GM21723 (cell line): Measurements from ENCODE around the gene NATD1.
A peak's percentile ranks its signal among the peaks of the same experiment; 100 is the strongest.

ENCODE experiments used
- ATAC-seq: cut with Tn5 transposase; IDR thresholded peaks from one replicate; pipeline ENCODE4 v1.9.1; 2021; ENCODE audit warnings: mild to moderate bottlenecking, moderate library complexity; ENCODE audit not compliant: unreplicated experiment

The NATD1 gene

DNA sequence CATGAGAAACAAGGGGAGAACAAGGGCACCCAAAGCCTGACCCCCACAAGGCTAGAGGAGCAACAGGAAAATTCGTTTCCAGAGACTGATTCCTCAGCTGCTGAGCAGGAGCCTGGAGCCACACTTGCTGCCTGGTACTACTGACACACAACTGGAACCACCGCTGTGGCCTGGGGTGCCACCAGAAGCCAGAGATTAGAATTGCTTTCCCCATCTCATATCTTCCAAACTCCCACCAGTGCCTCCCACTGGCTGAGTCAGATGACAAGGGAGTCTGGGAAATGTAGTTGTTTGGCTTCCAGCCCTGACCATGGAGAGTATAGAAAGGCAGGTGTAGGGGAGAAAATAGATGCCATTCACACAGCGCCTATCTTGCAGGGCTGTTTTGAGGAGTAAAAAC, 35.1 kb downstream of the NATD1 start:
- ATAC-seq = no peak

DNA sequence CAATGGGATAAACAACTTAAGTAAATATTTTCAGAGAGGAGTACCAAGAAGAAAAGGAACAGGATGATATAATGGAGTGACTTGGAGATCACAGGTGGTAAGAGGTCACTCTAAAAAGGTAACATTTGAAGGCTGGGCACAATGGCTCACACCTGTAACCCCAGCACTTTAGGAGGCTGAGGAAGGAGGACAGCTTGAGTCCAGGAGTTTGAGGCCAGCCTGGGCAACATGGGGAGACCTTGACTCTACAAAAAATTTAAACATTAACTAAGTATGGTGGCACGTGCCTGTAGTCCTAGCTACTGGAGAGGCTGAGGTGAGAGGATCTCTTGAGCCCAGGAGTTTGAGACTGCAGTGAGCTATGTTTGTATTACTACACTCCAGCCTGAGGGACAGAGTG, 35.9 kb downstream of the NATD1 start:
- no peak for ATAC-seq

DNA sequence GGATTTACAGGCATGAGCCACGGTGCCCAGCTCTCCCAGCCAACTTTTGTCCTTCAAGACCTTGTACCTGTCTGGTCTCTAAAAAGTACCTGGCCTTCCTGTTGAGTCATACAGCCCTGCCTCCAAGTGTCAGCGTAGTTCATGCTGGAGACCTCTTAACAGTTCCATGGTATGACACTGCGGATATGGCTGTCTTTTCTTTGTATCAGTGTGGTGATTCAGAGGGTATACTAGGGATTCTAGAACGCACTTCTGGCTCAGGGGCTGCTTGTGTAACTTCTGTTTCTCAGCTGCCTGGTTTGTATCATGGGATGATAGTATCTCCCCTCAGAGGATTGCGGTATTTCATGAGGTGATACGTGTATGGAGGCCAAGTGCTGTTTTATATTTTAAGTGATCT, 37.3 kb downstream of the NATD1 start:
- ATAC-seq = no peak

DNA sequence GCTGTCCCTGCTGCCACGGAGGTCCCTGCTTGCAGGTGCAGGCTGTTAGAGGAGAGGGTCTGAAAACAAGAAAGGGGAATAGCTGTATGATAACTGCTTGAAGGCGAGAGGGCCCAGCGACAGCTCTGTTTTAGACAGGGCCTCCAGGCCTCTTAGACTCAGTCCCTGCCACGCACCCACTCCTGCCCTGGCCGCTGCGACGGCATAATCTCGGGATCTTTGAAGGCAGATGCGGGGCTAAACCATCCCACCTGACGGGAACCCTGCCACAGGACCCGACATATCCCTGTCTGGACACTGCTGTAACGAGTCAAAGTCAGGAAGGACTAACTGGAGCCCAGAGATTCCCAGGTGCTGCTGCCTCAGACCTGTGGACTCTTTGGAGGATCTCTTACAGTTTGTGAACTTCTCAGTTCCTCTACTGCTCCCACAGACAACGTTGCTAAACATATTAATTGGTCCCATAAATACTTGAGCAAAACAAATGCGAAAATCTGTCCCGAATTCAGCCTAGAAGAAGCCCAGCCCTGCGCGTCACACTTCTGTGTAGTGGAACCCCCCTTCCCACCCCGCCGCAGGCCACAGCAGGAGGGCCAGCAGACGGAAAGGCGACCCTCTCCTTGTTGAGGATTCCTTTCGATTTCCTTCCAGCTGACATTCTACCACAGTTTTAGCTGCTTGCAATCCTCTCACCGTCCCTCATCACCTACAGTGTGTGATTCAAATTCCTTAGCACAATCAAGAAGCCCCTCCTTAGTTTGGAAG, 38.3 kb downstream of the NATD1 start:
- peak; percentile 20 for ATAC-seq

DNA sequence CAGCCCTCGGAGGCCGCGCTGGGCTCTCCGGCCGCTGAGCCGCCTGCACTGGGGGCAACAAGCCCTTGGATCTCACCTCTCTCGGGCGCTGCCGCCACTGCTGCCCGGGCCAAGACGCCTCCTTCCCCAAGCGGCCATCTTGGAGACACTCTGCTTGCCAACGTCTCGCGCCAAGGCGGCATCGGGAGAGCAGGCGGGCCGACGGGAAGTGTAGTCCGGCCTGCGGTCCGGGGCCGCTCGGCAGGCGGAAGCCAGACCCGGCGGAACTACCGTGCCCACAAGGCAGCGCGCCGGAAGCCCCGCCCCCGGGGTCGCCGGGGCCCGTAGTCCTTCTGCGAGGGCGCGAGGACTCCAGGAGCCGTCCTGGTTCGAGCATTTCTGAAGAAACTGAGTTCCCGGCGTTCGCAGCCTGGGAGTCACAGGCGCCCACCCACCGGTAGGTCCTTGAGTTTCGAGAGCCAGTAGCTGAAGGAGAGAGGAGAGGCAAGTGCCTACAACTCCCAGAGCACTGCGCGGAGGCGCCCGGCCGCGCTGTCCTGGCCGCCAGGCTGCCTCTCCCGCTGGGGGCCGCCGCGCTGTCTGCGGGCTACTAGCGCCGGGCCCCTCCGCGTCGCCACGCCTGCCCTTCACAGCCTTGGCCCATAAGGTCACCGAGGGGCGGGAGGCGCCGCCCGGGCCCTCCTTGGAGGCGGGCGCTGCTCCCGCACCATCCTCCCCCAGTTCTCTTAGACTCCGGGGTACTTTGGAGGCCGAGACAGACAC, 39.0 kb downstream of the NATD1 start, which contains the start of gene TMEM11:
TMEM11 (minus strand) TSS at position 147 of the 762 bp plus-strand sequence; CDS start at position 138, 9 bp downstream.
- peak; percentile 89 for ATAC-seq

DNA sequence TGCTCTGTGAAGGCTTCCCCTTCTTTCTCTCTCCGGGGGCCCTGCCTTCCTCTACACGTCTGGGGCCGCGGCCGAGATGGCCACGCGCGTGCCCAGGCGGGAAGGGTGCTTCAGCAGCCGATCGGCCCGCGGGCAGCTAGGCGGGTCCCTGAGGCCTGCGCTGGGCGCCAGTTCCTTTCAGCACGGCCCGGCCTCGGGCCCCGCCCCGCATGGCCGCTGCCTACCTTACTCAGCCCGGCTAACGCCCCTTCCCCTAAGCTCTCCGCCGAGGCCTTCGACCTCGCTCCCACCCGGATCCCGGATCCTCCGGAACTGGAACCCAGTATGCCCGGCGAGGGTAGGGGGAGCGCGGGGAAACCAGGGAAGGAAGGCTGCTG, 39.6 kb downstream of the NATD1 start:
- ATAC-seq = peak; percentile 17

DNA sequence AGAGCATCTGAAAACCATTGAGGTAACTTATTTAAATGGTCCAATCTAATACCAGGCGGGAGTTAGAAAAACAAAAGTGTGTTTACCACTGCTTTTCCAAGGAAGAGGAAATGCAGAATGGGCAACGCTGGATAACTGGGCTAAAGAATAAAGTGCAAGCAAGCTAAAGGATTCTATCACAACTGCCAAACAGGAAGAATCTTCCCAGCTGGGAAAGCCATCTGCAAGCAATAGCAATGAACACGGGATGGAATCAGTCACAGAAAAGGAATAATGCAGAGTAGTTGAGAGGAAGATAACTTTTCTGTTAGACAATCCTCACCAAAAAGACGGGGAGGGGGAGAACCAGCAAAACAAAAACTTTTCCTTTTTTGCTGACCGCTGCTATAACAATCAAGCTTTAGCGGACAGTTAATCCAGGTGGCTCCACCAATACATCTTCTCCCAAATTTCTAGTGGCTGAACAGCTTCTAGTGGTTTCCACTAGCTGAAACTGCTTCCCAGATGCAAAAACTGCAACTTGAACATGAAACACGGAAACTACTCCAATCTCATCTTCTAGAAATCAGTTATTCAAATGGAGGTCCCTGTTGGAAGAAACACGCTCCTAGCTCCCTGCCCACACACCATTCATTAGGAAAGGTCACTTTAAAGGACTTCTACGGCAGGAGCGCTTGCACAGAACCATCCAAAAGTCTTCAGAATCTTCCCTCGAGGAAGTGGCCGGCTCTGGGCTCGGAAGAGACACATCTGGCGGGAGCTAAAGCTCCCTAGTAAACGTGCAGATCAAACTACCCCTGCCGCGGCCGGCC, 40.2 kb downstream of the NATD1 start:
- ATAC-seq = no peak

DNA sequence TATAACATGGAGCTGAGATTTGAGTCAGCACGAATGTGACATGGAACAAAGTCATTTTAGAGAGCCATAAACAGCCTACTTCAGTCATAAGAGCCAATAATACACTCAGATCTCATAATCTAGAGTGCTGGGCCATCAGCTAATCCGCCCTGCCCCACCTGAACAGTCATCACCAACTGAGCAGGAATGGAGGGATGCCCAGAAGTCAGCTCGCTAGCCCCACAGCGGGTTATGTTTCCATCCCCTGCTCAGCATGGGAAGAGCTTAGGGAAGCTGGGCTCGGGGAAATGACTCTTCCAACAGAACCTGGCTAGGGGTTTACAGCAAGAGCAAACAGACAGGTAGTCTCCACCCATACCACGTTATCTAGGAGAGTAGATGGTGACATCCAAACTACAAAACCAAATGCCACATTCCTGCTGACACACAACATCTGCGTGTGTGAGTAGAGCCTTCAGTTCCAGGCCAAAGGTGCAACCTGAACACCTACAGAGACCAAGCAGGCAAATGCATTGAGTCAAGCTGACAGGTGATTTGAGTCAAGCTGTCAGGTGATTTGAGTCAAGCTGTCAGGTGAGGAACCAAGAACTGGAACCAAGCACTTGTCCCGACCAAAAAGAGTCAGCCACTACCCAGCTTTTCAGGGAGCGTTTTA, 41.3 kb downstream of the NATD1 start:
- no peak for ATAC-seq

DNA sequence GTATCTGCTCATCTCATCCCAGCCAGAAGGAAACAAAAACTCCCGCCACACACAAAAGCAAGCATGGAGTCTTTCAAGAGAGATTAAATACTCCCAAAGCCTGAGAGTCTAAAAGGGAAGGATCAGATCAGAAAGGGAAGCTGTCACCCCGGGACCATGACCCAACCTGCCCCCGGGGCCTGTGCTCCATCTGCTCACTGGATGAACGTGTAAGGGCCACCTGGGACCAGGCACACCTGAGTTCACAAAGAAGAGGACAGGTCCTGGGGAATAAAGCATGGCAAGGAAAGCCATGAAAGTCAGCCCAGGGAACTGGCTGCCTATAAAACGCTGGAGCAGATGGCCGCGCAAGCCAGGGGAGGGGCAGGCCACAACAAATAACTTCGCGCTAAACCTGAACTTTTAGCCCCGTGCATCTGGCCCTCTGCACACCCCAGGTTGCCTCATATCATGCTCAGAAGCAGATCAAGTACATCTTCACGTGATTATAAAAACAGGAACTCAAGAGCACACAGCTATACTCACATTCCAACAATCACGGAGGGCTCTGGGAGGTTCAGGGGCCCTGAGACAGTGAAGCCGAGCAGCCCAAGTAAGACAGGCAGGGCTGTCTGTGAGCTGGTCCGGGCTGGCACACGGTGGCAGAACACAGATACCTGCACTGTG, 42.7 kb downstream of the NATD1 start:
- no peak for ATAC-seq

DNA sequence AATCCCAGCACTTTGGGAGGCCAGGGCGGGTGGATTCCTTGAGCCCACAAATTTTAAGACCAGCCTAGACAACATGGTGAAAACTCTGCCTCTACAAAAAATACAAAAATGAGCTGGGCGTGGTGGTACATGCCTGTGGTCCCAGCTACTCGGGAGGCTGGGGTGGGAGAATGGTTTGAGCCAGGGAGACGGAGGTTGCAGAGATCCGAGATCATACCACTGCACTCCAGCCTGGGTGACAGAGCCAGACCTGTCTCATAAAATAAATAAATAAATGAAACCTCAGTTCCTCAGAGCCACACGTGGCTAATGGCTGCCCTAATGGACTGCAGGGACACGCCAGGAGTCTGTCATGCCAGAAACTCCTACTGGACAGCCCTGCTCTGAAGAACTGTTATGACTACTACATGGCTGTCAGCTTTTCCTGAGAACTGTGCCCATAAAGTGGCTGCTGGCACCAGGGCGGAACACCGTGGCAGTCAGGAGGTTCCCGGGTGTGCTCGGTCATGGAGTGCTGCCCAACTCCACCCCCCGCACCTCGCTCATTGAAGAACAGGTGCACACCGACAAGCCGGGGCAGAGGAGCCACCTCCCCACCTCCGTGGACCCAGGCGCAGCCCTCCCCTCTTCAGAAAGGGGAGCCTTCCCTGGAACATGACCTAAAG, 43.6 kb downstream of the NATD1 start:
- ATAC-seq = no peak

DNA sequence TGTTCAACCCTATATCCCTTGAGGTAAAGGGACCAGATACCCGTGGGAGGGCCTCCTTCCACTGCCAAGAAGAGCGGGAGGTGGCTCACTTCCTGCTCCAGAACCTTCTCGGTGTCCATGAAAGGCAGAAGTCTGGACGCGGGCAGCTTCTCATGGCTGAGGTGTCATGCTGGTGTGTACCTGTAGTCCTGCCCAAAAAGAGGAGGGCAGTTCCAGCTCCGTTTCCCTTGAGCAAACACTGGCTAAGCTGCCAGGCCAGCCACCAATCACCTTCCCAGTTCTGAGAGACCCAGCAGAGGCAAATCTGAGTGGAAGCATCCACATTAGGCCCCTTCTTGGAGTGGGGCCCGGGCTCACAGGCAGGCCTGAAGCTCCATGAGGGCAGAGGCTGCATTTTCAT, 44.9 kb downstream of the NATD1 start:
- no peak for ATAC-seq

DNA sequence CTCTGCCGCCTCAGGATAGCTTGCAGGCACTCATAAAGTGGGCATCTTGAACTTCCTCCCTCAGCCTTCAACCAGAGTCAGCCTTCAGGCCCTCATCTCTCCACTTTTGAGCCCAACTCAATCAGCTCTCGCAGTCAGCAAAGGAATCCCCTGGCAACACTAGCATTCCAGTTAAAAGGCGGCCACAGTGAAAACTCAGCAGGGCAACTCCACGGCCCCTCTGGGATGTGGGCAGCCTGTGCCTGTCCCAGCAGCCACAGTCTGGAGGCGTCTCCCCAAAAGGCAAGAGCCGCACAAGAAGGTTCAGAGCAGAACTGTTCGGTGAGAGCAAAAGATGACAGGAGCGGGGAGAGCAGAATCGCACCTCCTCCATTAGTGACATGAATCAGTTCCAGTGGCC, 48.3 kb downstream of the NATD1 start:
- ATAC-seq = no peak

DNA sequence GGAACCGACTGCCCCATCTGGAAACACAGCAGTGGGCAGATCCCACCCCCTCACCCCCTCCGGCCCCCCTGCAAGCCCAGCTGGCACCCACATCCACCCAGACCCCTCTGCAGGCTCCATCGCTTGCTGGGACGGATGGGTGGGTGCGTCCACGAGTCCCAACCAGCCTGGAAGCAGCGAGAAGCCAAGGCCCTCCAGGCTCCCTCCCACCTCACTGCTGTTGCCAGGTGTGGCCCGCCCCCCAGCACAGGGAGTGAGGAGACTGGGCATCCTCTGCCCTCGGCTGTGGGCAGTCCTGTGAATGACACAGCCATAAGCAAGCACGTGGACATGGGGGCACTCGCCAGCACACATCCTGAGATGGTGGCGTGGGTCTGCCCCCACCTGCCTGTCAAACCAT, 50.7 kb downstream of the NATD1 start:
- no peak for ATAC-seq

DNA sequence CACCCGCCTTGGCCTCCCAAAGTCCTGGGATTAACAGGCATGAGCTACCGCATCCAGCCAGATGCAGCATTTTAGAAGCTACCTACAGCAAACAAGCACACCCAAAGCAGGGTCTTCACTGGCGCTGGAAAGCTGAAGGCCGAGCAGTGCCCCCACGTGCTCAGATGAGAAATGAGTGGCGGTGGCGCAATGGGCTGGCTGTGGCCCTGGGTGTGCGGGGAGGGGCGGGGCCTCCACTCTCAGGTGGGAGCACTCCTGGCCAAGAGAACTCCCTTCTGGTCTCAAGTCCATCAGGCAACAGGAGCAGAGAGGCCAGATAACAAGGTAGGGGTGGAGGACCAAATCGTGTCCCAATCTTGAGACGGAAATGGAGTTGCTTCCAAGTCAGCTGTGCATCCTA, 51.3 kb downstream of the NATD1 start:
- no peak for ATAC-seq

DNA sequence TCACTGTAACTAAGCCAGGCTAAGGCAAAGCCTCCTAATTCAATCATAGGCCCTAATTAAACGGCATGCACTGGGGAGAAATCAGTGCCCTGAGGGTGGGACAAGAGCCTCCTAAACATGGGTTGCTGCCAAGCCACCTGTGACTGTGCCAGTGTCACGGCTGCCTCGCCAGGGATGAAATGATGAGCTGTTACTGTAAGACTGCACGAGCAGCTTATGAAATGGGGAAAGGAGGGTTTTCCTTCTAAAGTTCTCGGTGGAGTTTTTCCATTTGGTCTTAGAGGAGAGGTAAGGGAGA, 52.0 kb downstream of the NATD1 start:
- ATAC-seq = no peak

DNA sequence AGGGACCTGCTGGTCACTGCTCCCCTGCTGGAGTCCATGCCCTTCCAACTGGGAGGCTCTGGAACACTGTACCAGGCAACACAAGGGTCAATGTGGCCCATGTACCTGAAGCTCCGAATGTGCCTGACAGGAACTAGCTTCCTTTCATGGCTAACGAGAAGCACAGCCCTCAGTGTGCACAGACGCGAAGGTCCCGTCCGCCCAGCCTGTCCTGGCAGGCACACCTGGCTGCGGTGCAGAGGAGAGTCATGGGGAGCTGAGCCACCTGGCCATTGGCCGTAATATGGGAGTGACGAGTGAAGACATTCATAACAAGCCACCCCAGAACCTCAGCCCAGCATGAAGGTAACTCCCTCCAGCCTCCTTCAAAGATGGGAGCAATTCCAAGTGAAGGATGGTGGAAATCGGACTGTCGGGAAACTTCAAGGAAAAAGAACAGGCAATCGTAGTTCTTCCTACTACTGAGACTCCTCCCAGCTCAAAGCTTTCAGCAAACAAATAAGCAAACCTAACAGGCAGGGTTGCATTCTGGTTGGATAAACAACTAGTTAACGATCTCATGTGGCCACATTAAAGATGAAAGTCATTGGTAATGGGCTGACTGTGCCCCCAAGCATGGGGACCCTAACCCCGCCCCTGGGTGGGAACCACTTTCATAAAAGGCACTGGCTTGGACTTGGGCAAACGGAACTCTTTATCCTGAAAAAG, 52.5 kb downstream of the NATD1 start:
- no peak for ATAC-seq

DNA sequence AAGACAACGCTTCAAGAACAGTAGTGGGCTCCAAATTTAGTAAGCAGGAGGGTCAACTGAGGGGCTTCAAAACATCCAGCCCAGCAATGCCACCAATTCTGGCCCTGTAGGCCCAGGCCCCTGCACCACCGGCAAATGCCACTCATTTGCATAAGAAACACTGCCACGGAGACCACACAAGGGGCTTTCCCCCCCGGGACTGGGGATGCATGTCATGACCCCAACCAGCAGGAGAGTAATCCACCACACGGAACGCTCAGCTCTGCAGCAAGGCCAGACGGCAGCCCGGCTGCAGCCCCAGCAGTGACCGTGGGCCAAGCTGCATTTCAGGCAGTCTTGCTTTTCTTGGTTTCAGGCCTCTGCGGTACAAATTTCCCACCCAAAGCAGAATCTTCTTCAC, 53.4 kb downstream of the NATD1 start:
- no peak for ATAC-seq

DNA sequence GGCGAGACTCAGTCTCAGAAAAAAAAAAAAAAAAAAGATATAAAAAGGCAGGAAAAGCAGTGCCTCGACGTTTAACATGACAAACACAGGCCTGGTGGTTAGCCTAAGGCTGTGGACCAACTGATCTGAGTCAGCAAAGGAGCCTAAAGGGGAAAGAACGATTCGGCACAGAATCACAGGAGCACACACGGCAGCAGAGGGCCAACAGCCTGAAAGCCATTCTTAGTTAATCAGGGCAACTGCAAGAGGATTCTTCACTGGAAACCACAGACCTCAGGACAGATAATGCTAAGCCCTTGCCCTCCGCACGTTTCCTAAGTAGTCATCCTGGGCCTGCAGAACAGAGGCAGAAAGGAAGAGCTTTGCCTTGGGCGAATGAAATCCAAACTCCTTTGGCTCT, 53.9 kb downstream of the NATD1 start:
- ATAC-seq = no peak

DNA sequence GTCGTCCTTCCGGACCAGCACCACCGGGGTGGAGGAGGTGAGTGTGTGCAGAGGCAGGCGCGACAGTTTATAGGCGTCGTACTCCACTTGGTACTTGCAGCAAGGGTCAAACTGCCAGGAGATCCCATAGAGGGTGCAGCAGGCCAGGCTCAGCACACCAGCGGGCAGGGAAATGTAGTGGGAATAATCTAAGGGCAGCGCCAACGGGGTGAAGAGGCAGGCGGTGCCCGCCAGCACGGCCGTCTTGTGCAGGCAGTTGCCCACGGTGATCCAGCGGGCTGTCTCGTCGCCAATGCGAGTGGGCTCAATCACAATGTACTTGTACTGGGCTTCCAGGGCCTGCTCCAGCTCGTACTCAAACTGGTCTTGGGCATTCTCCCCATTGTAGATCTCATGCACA, 54.8 kb downstream of the NATD1 start:
- ATAC-seq = no peak

DNA sequence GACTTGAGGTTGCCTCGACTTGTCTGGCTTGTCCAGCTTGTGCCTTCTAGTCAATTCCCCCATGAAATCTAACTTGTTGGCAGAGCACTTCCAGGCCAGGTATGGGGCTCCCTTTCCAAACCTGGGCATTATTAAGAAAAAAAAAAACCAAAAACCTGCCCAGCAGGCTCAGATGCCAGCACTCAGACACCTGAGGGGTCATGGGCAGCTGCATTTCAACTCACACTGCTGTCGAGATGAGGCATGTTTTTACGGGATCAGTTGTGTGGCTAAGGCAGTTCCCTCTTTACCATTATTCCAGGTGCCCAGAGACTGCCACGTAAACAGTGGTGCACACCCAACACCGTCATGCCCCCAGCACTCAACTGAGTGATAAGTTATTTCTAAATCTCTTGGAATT, 57.1 kb downstream of the NATD1 start:
- no peak for ATAC-seq
